ENCODE results near the gene TAS2R14. TPM values are rescaled to one million over a fixed set of nuclear protein-coding genes. Genes with fewer than 3 reads are reported as not detected.
A peak's percentile ranks its signal among the peaks of the same experiment; 100 is the strongest.

The TAS2R14 gene
- total and polyA plus RNA-seq, 2 of the 13 experiments (the other 11 are each of a cell fraction or from before 2014, with no cell fraction given), result 1.1 to 2.3 TPM

GRCh38 chr12:10891937-10892336, 47.1 kb downstream of the TAS2R14 start (continued):
- peak; percentile 88; the same call in 1 of the 2 replicates for TF ChIP-seq HMGXB3 (CRISPR knock-in tag; IDR thresholded peaks at IDR 0.05; ENCODE audit: borderline replicate concordance)
- peak; percentile 93 for TF ChIP-seq SIX4 (CRISPR knock-in tag; IDR thresholded peaks at IDR 0.05)
- no peak for TF ChIP-seq ZXDC (CRISPR knock-in tag; IDR thresholded peaks at IDR 0.05)
- peak; percentile 40; the same call in 1 of the 2 replicates for TF ChIP-seq ZNF121 (CRISPR knock-in tag; IDR thresholded peaks at IDR 0.05)
- TF ChIP-seq RFX1 (IDR thresholded peaks at IDR 0.05), result no peak
- TF ChIP-seq MBD4 (IDR thresholded peaks at IDR 0.05; ENCODE audit: borderline replicate concordance, low read length), result peak; percentile 94
- TF ChIP-seq LRRFIP1 (CRISPR knock-in tag; conservative IDR thresholded peaks at IDR 0.05), result no peak
- TF ChIP-seq HOXA5 (CRISPR knock-in tag; IDR thresholded peaks at IDR 0.05), result peak; percentile 76
- TF ChIP-seq SNAI1 (CRISPR knock-in tag; IDR thresholded peaks at IDR 0.05; ENCODE audit: borderline replicate concordance), result no peak
- TF ChIP-seq ZNF576 (CRISPR knock-in tag; IDR thresholded peaks at IDR 0.05), result no peak
- TF ChIP-seq KLF12 (CRISPR knock-in tag; IDR thresholded peaks at IDR 0.05; ENCODE audit: borderline replicate concordance), result no peak
- no peak for TF ChIP-seq CHD2 (IDR thresholded peaks at IDR 0.05; ENCODE audit: low read depth, low read length)
- TF ChIP-seq PAF1 (CRISPR knock-in tag; IDR thresholded peaks at IDR 0.05), result no peak
- TF ChIP-seq RFXANK (CRISPR knock-in tag; IDR thresholded peaks at IDR 0.05), result peak; percentile 55; the same call in 1 of the 2 replicates
- TF ChIP-seq ZZZ3 (CRISPR knock-in tag; IDR thresholded peaks at IDR 0.05; ENCODE audit: borderline replicate concordance), result no peak
- peak; percentile 69; the same call in 1 of the 2 replicates for TF ChIP-seq ZBTB20 (CRISPR knock-in tag; IDR thresholded peaks at IDR 0.05; ENCODE audit: borderline replicate concordance, low read depth)
- peak; percentile 44; the same call in 1 of the 2 replicates for TF ChIP-seq RFX3 (CRISPR knock-in tag; IDR thresholded peaks at IDR 0.05)
- TF ChIP-seq NAIF1 (CRISPR knock-in tag; IDR thresholded peaks at IDR 0.05; ENCODE audit: borderline replicate concordance), result peak; percentile 52; the same call in 1 of the 2 replicates
- TF ChIP-seq REXO4 (CRISPR knock-in tag; IDR thresholded peaks at IDR 0.05; ENCODE audit: borderline replicate concordance), result no peak
- TF ChIP-seq MXD1 (CRISPR knock-in tag; IDR thresholded peaks at IDR 0.05), result no peak
